HepG2 (cell line): ENCODE measurements around the gene MICA. TPM values are rescaled to one million over a fixed set of nuclear protein-coding genes. Genes with fewer than 3 reads are reported as not detected.

Source experiments
- ATAC-seq: fragments of 200-7000 bp; cut with Tn5 transposase; 3 replicates; pipeline ENCODE4 v1.9.1; 2020; ENCODE audit warnings: mild to moderate bottlenecking, moderate library complexity
- BruUV-seq: library from RNA; stranded (reverse); fragments of 400-500 nt; replicated peaks from 2 replicates; lab custom pipeline; 2021; lab: Mats Ljungman, UMichigan
- CTCF ChIA-PET: fragments of 300-600 bp; formaldehyde crosslinking; extraction: SDS; loops from one replicate; lab custom pipeline; 2021; ENCODE audit warnings: low total read pairs, inconsistent platforms, low intra/inter-chr PET ratio; lab: Yijun Ruan, JAX
- POLR2A ChIA-PET: fragments of 350-600 bp; sonication (Branson Sonifier 250); formaldehyde crosslinking; loops from one replicate; lab custom pipeline; 2020; ENCODE audit warnings: antibody characterized with exemption, inconsistent platforms; lab: Yijun Ruan, JAX
- DNase-seq: peaks from one replicate; pipeline ENCODE4 v3.0.0-alpha.2; 2015; ENCODE audit warnings: low spot score
- FAIRE-seq: peaks from 3 replicates; lab custom pipeline; 2011; peaks lifted over from hg19 to GRCh38; lab: Jason Lieb, UNC
- H2AFZ ChIP-seq: one replicate; pipeline ENCODE4 v1.6.1; 2011; ENCODE audit warnings: low read length, inconsistent platforms
- H3K27ac ChIP-seq: fragments of 300-600 bp; 3 replicates; pipeline ENCODE4 v1.8.0; 2011; ENCODE audit warnings: mixed run types, mild to moderate bottlenecking, mixed read lengths, low read length, inconsistent platforms; ENCODE audit not compliant: insufficient read depth; ENCODE audit errors: extremely low read length
- H3K27me3 ChIP-seq, 2 experiments: fragments of 200-600 bp in 1 of 2; 2 replicates in 1 of 2; 3 replicates in 1 of 2; pipeline versions ENCODE4 v1.6.0 to v1.8.0; 2011; ENCODE audit warnings: low read length in 2 of 2, mild to moderate bottlenecking in 2 of 2, moderate library complexity in 2 of 2, inconsistent platforms in 1 of 2; ENCODE audit not compliant: insufficient read depth in 2 of 2, control insufficient read depth in 1 of 2
- H3K36me3 ChIP-seq, 2 experiments: fragments of 200-600 bp in 1 of 2; replicated peaks in 1 of 2; 2 replicates in 1 of 2; 3 replicates in 1 of 2; pipeline versions ENCODE4 v1.5.1 to v1.8.0; 2011; ENCODE audit warnings: low read length in 2 of 2, inconsistent platforms in 1 of 2; ENCODE audit not compliant: insufficient read depth in 2 of 2, control insufficient read depth in 1 of 2
- H3K4me1 ChIP-seq: 2 replicates; pipeline ENCODE4 v1.5.1; 2012; ENCODE audit warnings: low read length, inconsistent platforms; ENCODE audit not compliant: insufficient read depth
- H3K4me2 ChIP-seq: 2 replicates; pipeline ENCODE4 v1.6.0; 2011; ENCODE audit warnings: low read depth, low read length, inconsistent platforms
- H3K4me3 ChIP-seq, 3 experiments: fragments of 200-600 bp in 1 of 3; sonication (generic), shearing (Covaris generic) in 1 of 3; replicated peaks in 1 of 3; 2 replicates each; pipeline ENCODE4 v1.5.1; 2011 to 2016; ENCODE audit warnings: low read length in 3 of 3, inconsistent platforms in 2 of 3, low read depth in 2 of 3, mild to moderate bottlenecking in 2 of 3, control low read depth in 1 of 3, mixed read lengths in 1 of 3; ENCODE audit not compliant: insufficient read depth in 1 of 3
- H3K79me2 ChIP-seq: one replicate; pipeline ENCODE4 v1.6.1; 2011; ENCODE audit warnings: low read length, inconsistent platforms; ENCODE audit not compliant: insufficient read depth
- H3K9ac ChIP-seq: 2 replicates; pipeline ENCODE4 v1.6.0; 2011; ENCODE audit warnings: mild to moderate bottlenecking, low read depth, low read length, inconsistent platforms; ENCODE audit not compliant: insufficient read depth
- H3K9me3 ChIP-seq: 2 replicates; pipeline ENCODE4 v1.5.1; 2012; ENCODE audit warnings: mild to moderate bottlenecking, low read length
- H4K20me1 ChIP-seq: 2 replicates; pipeline ENCODE4 v1.6.0; 2011; ENCODE audit warnings: inconsistent platforms, mild to moderate bottlenecking, low read length, moderate library complexity; ENCODE audit not compliant: insufficient read depth
- ARID5B ChIP-seq: IDR thresholded peaks from 2 replicates; pipeline ENCODE4 v1.4.0; 2020; ENCODE audit warnings: mild to moderate bottlenecking, missing genetic modification reagents
- HOXA9 ChIP-seq: sonication (generic); formaldehyde crosslinking; IDR thresholded peaks from 2 replicates; pipeline ENCODE4 v1.8.1; 2022; ENCODE audit warnings: missing genetic modification reagents, mild to moderate bottlenecking, moderate library complexity, borderline replicate concordance
- MEIS2 ChIP-seq: sonication (generic); formaldehyde crosslinking; IDR thresholded peaks from 2 replicates; pipeline ENCODE4 v1.9.0; 2021; ENCODE audit warnings: mild to moderate bottlenecking, missing genetic modification reagents
- NPAS2 ChIP-seq: sonication (generic); formaldehyde crosslinking; IDR thresholded peaks from 2 replicates; pipeline ENCODE4 v1.8.0; 2022; ENCODE audit warnings: mild to moderate bottlenecking, missing genetic modification reagents, borderline replicate concordance
- PRMT3 ChIP-seq: sonication (generic); formaldehyde crosslinking; IDR thresholded peaks from 2 replicates; pipeline ENCODE4 v1.8.1; 2022; ENCODE audit warnings: low read depth, mild to moderate bottlenecking, moderate library complexity, missing genetic modification reagents, borderline replicate concordance
- ZBTB2 ChIP-seq: sonication (generic); formaldehyde crosslinking; IDR thresholded peaks from 2 replicates; pipeline ENCODE4 v1.8.0; 2022; ENCODE audit warnings: low read depth, missing genetic modification reagents
- ZFP1 ChIP-seq: IDR thresholded peaks from 2 replicates; pipeline ENCODE4 v1.6.1; 2016
- ZNF224 ChIP-seq: sonication (generic); formaldehyde crosslinking; IDR thresholded peaks from 2 replicates; pipeline ENCODE4 v1.5.0; 2020; ENCODE audit warnings: mild to moderate bottlenecking, missing genetic modification reagents
- ZNF30 ChIP-seq: sonication (generic); formaldehyde crosslinking; IDR thresholded peaks from 2 replicates; pipeline ENCODE4 v1.5.0; 2020; ENCODE audit warnings: mild to moderate bottlenecking, missing genetic modification reagents
- ZNF335 ChIP-seq: sonication (generic); formaldehyde crosslinking; IDR thresholded peaks from 2 replicates; pipeline ENCODE4 v1.4.0; 2020; ENCODE audit warnings: missing genetic modification reagents
- WGBS: methylation state at CpG from one replicate; pipeline ENCODE4 v1.1.6; 2017; ENCODE audit warnings: low lambda C conversion rate; 5-methylcytosine and 5-hydroxymethylcytosine counted together
- in situ Hi-C: cut with HindIII; loops from 2 replicates; pipeline ENCODE4 v1.10.0; 2017; ENCODE audit warnings: low pct_unique_long_range_greater_than_20kb; ENCODE audit not compliant: extremely low pct_ligation_motif_present
- intact Hi-C: fragments of 100-400 bp; cut with micrococcal nuclease; formaldehyde crosslinking; loops from one replicate; pipeline ENCODE4 v1.10.0; 2022; ENCODE audit not compliant: unreplicated experiment
- polyA plus RNA-seq, 8 experiments: library from polyadenylated mRNA; depleted of rRNA in 3 of 8; stranded (reverse) in 7 of 8; unstranded in 1 of 8; fragments of >200 nt; fragmentation: Illumina TruSeq in 4 of 8; extraction: Trizol in 4 of 8; gene quantifications; 2 replicates each; pipeline versions ENCODE4 v1.2.1 to v1.2.3, GENCODE V29; 2011 to 2016; ENCODE audit warnings: low read depth in 4 of 8, missing spikeins in 1 of 8, mixed read lengths in 1 of 8; ENCODE audit not compliant: insufficient read depth in 1 of 8
- total RNA-seq, 5 experiments: library from RNA; depleted of rRNA; stranded (reverse); fragments of >200 nt; fragmentation: Illumina TruSeq; extraction: Trizol; gene quantifications; 2 replicates each; pipeline ENCODE4 v1.2.3, GENCODE V29; 2016; ENCODE audit warnings: low read depth in 1 of 5

Gene MICA
- total and polyA plus RNA-seq, 2 of the 13 experiments (the other 11 are each of a cell fraction or from before 2014, with no cell fraction given) = 21.6 to 38.1 TPM

- CTCF ChIA-PET = interaction anchor here (1.2 kb wide), 1 partner anchor 166 kb away, joined by 3 read pairs; no protein-coding TSS in a partner anchor
- no peak for FAIRE-seq
- TF ChIP-seq PRMT3 (no peak), MEIS2 (CRISPR knock-in tag) (no peak), ZNF335 (CRISPR knock-in tag) (no peak), ZBTB2 (no peak), NPAS2 (CRISPR knock-in tag) (no peak)
- Histone ChIP-seq H3K4me3 (no peak overlapping the region), H4K20me1 (no peaks in the 10 kb centered on the region), H3K36me3 (no peaks in the 10 kb centered on the region), H3K27ac (no peak overlapping the region), H3K4me2 (no peak overlapping the region), H2AFZ (no peak overlapping the region), H3K4me1 (0 out of 2 replicates have a peak, but pooled peaks cover 9% of the 10 kb centered on the region), H3K79me2 (no peaks in the 10 kb centered on the region), H3K27me3 (peaks cover 2 to 31% of the 10 kb centered on the region in 2 experiments; a peak in 4 of 5 replicates), H3K9me3 (no peaks in the 10 kb centered on the region), H3K9ac (no peak overlapping the region)
- intact Hi-C loops (no loop called here), in situ Hi-C loops (loop anchor here (25.0 kb wide), 1 partner anchor 1477 kb away; no protein-coding TSS in a partner anchor)
- POLR2A ChIA-PET = interaction anchor here (1.2 kb wide), 1 partner anchor 166 kb away, joined by 3 read pairs; no protein-coding TSS in a partner anchor
- DNase-seq = no peak
- no TSS peak for BruUV-seq
- no peak for ATAC-seq
These were observed 39.6 kb upstream of the MICA start for GRCh38 chr6:31363811-31364210.

- 35% methylated on average over 5 of the region's 5 CpGs for WGBS
- H3K4me2 ChIP-seq = no peak overlapping the region
- no peaks in the 10 kb centered on the region for H3K36me3 ChIP-seq
- no peaks in the 10 kb centered on the region for H3K79me2 ChIP-seq
- no peak overlapping the region for H3K27ac ChIP-seq
- DNase-seq (no peak), FAIRE-seq (no peak), ATAC-seq (no peak)
- POLR2A ChIA-PET = interaction anchor here (1.5 kb wide), 1 partner anchor 169 kb away, joined by 20 read pairs; no protein-coding TSS in a partner anchor
- H2AFZ ChIP-seq = no peak overlapping the region
- 0 out of 2 replicates have a peak, but pooled peaks cover 9% of the 10 kb centered on the region for H3K4me1 ChIP-seq
- no peaks in the 10 kb centered on the region for H3K9me3 ChIP-seq
- CTCF ChIA-PET = interaction anchor here (1.9 to 5.7 kb wide), 3 partner anchors 169 to 228 kb away, joined by 14 to 67 read pairs (median 16); no protein-coding TSS in a partner anchor
- in situ Hi-C loops = loop anchor here (5.0 to 25.0 kb wide), 3 partner anchors 174 to 1479 kb away; partner anchors contain the start of gene PSORS1C2
- peaks cover 2 to 25% of the 10 kb centered on the region in 2 experiments; a peak in 4 of 5 replicates for H3K27me3 ChIP-seq
- intact Hi-C loops = loop anchor here (2.0 kb wide), 1 partner anchor 93 kb away; the partner anchor contains the start of gene HLA-C
- no TSS peak for BruUV-seq
- H3K9ac ChIP-seq = no peak overlapping the region
- no peaks in the 10 kb centered on the region for H4K20me1 ChIP-seq
- H3K4me3 ChIP-seq = no peak overlapping the region
- TF ChIP-seq ZFP1 (CRISPR knock-in tag) (no peak), ARID5B (CRISPR knock-in tag) (no peak), HOXA9 (CRISPR knock-in tag) (no peak), ZNF30 (CRISPR knock-in tag) (no peak), ZNF224 (CRISPR knock-in tag) (no peak)
These were observed 37.5 kb upstream of the MICA start for GRCh38 chr6:31365864-31366263.
